Liver (tissue), 9 donors: Measurements from ENCODE around the gene SERINC4. TPM values are rescaled to one million over a fixed set of nuclear protein-coding genes. Genes with fewer than 3 reads are reported as not detected.

Source experiments
- DNase-seq: peaks from one replicate; pipeline ENCODE4 v3.0.0-alpha.2; 2017; ENCODE audit warnings: low spot score
- H3K27ac ChIP-seq, 2 donors: one replicate each; pipeline ENCODE4 v1.7.0; 2013; ENCODE audit warnings: inconsistent platforms in 2 of 2, low read length in 2 of 2, control low read depth in 1 of 2, low read depth in 1 of 2, mild to moderate bottlenecking in 1 of 2
- H3K27me3 ChIP-seq, 4 donors: one replicate each; pipeline versions ENCODE4 v1.6.1 to v1.7.0; 2013; ENCODE audit warnings: low read length in 3 of 4, inconsistent platforms in 1 of 4, mild to moderate bottlenecking in 1 of 4, moderate library complexity in 1 of 4; ENCODE audit not compliant: control insufficient read depth in 4 of 4, insufficient read depth in 4 of 4
- H3K36me3 ChIP-seq, 4 donors: one replicate each; pipeline versions ENCODE4 v1.6.1 to v1.7.0; 2013; ENCODE audit warnings: low read length in 3 of 4, mild to moderate bottlenecking in 3 of 4, low read depth in 1 of 4, moderate library complexity in 1 of 4; ENCODE audit not compliant: control insufficient read depth in 4 of 4, insufficient read depth in 3 of 4
- H3K4me1 ChIP-seq, 4 donors: one replicate each; pipeline versions ENCODE4 v1.6.1 to v1.7.0; 2013; ENCODE audit warnings: low read length in 3 of 4, mild to moderate bottlenecking in 3 of 4, moderate library complexity in 1 of 4; ENCODE audit not compliant: control insufficient read depth in 4 of 4, insufficient read depth in 4 of 4
- H3K4me3 ChIP-seq, 3 donors: one replicate each; pipeline versions ENCODE4 v1.6.1 to v1.7.0; 2013; ENCODE audit warnings: low read length in 3 of 3, control low read depth in 1 of 3, low read depth in 1 of 3, mild to moderate bottlenecking in 1 of 3
- H3K9ac ChIP-seq, 2 donors: one replicate each; pipeline ENCODE4 v1.7.0; 2013; ENCODE audit warnings: low read length in 2 of 2, mild to moderate bottlenecking in 2 of 2, moderate library complexity in 2 of 2, control low read depth in 1 of 2, low read depth in 1 of 2
- H3K9me3 ChIP-seq, 4 donors: one replicate each; pipeline versions ENCODE4 v1.6.1 to v1.7.0; 2013; ENCODE audit warnings: low read length in 3 of 4; ENCODE audit not compliant: control insufficient read depth in 4 of 4
- ATF3 ChIP-seq: IDR thresholded peaks from 2 replicates; pipeline ENCODE4 v1.6.1; 2016; ENCODE audit warnings: antibody characterized with exemption
- CTCF ChIP-seq: fragments of 150-350 bp; IDR thresholded peaks from 2 replicates; pipeline ENCODE4 v1.5.1; 2017; ENCODE audit warnings: improper control_type of control experiment, low read depth, low read length; ENCODE audit not compliant: missing input control
- EGR1 ChIP-seq, 2 donors: IDR thresholded peaks; 2 replicates each; pipeline ENCODE4 v1.6.1; 2016 to 2018; ENCODE audit warnings: antibody characterized with exemption in 2 of 2, low read depth in 2 of 2
- GABPA ChIP-seq, 2 donors: IDR thresholded peaks in 1 of 2; conservative IDR thresholded peaks in 1 of 2; 2 replicates each; pipeline ENCODE4 v1.6.1; 2016; ENCODE audit warnings: antibody characterized with exemption in 2 of 2, mild to moderate bottlenecking in 1 of 2, moderate library complexity in 1 of 2
- HNF4A ChIP-seq, 2 donors: conservative IDR thresholded peaks; 2 replicates each; pipeline ENCODE4 v1.6.1; 2016; ENCODE audit warnings: antibody characterized with exemption in 2 of 2, mild to moderate bottlenecking in 2 of 2
- HNF4G ChIP-seq: IDR thresholded peaks from 2 replicates; pipeline ENCODE4 v1.6.1; 2016; ENCODE audit warnings: antibody characterized with exemption
- NR2F2 ChIP-seq: IDR thresholded peaks from 2 replicates; pipeline ENCODE4 v1.6.1; 2016; ENCODE audit warnings: antibody characterized with exemption
- RAD21 ChIP-seq, 2 donors: IDR thresholded peaks; 2 replicates each; pipeline ENCODE4 v1.6.1; 2016; ENCODE audit warnings: antibody characterized with exemption in 2 of 2, mild to moderate bottlenecking in 2 of 2
- RXRA ChIP-seq, 2 donors: IDR thresholded peaks; 2 replicates each; pipeline ENCODE4 v1.6.1; 2017 to 2018; ENCODE audit warnings: antibody characterized with exemption in 2 of 2, mild to moderate bottlenecking in 1 of 2
- SP1 ChIP-seq: IDR thresholded peaks from 2 replicates; pipeline ENCODE4 v1.6.1; 2018; ENCODE audit warnings: antibody characterized with exemption, mild to moderate bottlenecking
- YY1 ChIP-seq: IDR thresholded peaks from 2 replicates; pipeline ENCODE4 v1.6.1; 2016; ENCODE audit warnings: antibody characterized with exemption, mild to moderate bottlenecking
- ZBTB33 ChIP-seq: IDR thresholded peaks from 2 replicates; pipeline ENCODE4 v1.6.1; 2016; ENCODE audit warnings: antibody characterized with exemption
- WGBS: extraction: QIAGEN DNeasy Blood & Tissue Kit; methylation state at CpG from one replicate; pipeline ENCODE4 v1.1.7; 2013; 5-methylcytosine and 5-hydroxymethylcytosine counted together
- polyA plus RNA-seq, 2 donors: library from polyadenylated mRNA; stranded (reverse) in 1 of 2; unstranded in 1 of 2; fragments of 200-250 nt in 1 of 2; fragments of >200 nt in 1 of 2; fragmentation: Nextera tagmentation in 1 of 2; extraction: Ambion mirVana in 1 of 2; gene quantifications; one replicate each; pipeline versions ENCODE4 v1.2.1 to v1.2.3, GENCODE V29; 2013 to 2015
- total RNA-seq, 2 donors: library from RNA; depleted of rRNA; stranded (reverse); fragments of >200 nt; gene quantifications; one replicate each; pipeline ENCODE4 v1.2.3, GENCODE V29; 2014
- donor health status: healthy.
- donor health status: healthy.
- donor health status: healthy.
- donor health status: healthy.
- donor health status: healthy.

The SERINC4 gene
- total and polyA plus RNA-seq, 4 donors: 0.06 TPM; not detected in 3

GRCh38 chr15:43777267-43777914, 22.6 kb downstream of the SERINC4 start:
- H3K27ac ChIP-seq: peak overlapping the region; percentile 84 to 88
- WGBS: 1% methylated on average over 31 of the region's 31 CpGs
- H3K36me3 ChIP-seq: peaks cover 3 to 16% (median 13%) of the 10 kb centered on the region in 4 donors
- peak; percentile 83 for DNase-seq
- no peaks in the 10 kb centered on the region for H3K9me3 ChIP-seq
- H3K4me1 ChIP-seq: peaks cover 0 to 19% (median 11%) of the 10 kb centered on the region in 4 donors
- H3K4me3 ChIP-seq: peak overlapping the region; percentile 63 to 91 (median 82)
- H3K27me3 ChIP-seq: no peaks in the 10 kb centered on the region
- H3K9ac ChIP-seq: peak overlapping the region; percentile 42 to 92
- peak; percentile 59 for TF ChIP-seq YY1
- TF ChIP-seq CTCF: peak; percentile 55
- TF ChIP-seq EGR1 (IDR thresholded peaks at IDR 0.05; ENCODE audit: low read depth in 2 of 2): peak in 1 of 2 donors; percentile 53
- peak in 1 of 2 donors; percentile 26 for TF ChIP-seq RXRA (IDR thresholded peaks at IDR 0.05)
- no peak for TF ChIP-seq HNF4A (conservative IDR thresholded peaks at IDR 0.05)
- TF ChIP-seq SP1: peak; percentile 41
- peak; percentile 23 to 35 for TF ChIP-seq RAD21 (IDR thresholded peaks at IDR 0.05)
- TF ChIP-seq ZBTB33: no peak
- no peak for TF ChIP-seq ATF3
- TF ChIP-seq NR2F2: peak; percentile 59

- Histone ChIP-seq H3K4me1 (peaks cover 0 to 20% (median 11%) of the 10 kb centered on the region in 4 donors), H3K27me3 (no peaks in the 10 kb centered on the region), H3K9me3 (no peaks in the 10 kb centered on the region), H3K27ac (peak within 1 kb of the TSS; percentile 84 to 88), H3K4me3 (peak within 1 kb of the TSS; percentile 63 to 91 (median 82)), H3K9ac (peak within 1 kb of the TSS; percentile 42 to 92), H3K36me3 (peaks cover 5 to 22% (median 19%) of the 10 kb centered on the region in 4 donors)
- WGBS: under 1% methylated on average over 41 of the region's 41 CpGs
- no peak for TF ChIP-seq HNF4G
- peak; percentile 89 for TF ChIP-seq EGR1 (IDR thresholded peaks at IDR 0.05; ENCODE audit: low read depth in 2 of 2)
- no peak for TF ChIP-seq YY1
- peak; percentile 88 for DNase-seq
These were observed 23.2 kb downstream of the SERINC4 start, which contains the start of gene ELL3 for GRCh38 chr15:43776718-43777266. TSS of gene ELL3 (minus strand) at chr15:43776966. CDS start at chr15:43776901, 65 bp downstream.

- 12% methylated on average over 35 of the region's 35 CpGs for WGBS
- Histone ChIP-seq H3K27me3 (no peaks in the 10 kb centered on the region), H3K36me3 (peaks cover 5 to 28% (median 24%) of the 10 kb centered on the region in 4 donors), H3K27ac (peak overlapping the region; percentile 84 to 88), H3K4me3 (peak overlapping the region; percentile 35 to 63 (median 59)), H3K9me3 (no peaks in the 10 kb centered on the region), H3K9ac (peak overlapping the region in 1 of 2 donors; percentile 36), H3K4me1 (peaks cover 0 to 21% (median 11%) of the 10 kb centered on the region in 4 donors)
- DNase-seq: peak; percentile 39
- TF ChIP-seq GABPA (IDR thresholded peaks at IDR 0.05 in 1 of 2, conservative IDR thresholded peaks at IDR 0.05 in 1 of 2) (no peak), HNF4A (conservative IDR thresholded peaks at IDR 0.05) (no peak)
These were observed 23.8 kb downstream of the SERINC4 start for GRCh38 chr15:43776101-43776717.
